GM19025 (cell line): Measurements from ENCODE around the gene LRRC8E.
A peak's percentile ranks its signal among the peaks of the same experiment; 100 is the strongest.
"Not testable (repeated sequence)": the region's sequence is repeated elsewhere in the genome, so short reads cannot be mapped to it uniquely, and the experiment has no call there.

Experiments used
- ATAC-seq: cut with Tn5 transposase; IDR thresholded peaks from one replicate; pipeline ENCODE4 v1.9.1; 2021; ENCODE audit warnings: mild to moderate bottlenecking, low read depth, moderate library complexity; ENCODE audit not compliant: unreplicated experiment

LRRC8E gene

GRCh38 chr19:7879836-7880235 is 8.5 kb upstream of the LRRC8E start:
- ATAC-seq = no peak

GRCh38 chr19:7881910-7882309 is 6.4 kb upstream of the LRRC8E start:
- no peak for ATAC-seq

GRCh38 chr19:7883105-7883504 is 5.2 kb upstream of the LRRC8E start:
- no peak for ATAC-seq

- ATAC-seq = no peak
Observed at GRCh38 chr19:7883796-7884570, 4.3 kb upstream of the LRRC8E start.

- no peak for ATAC-seq
Observed at GRCh38 chr19:7885818-7886217, 2.5 kb upstream of the LRRC8E start.

- ATAC-seq = no peak
Observed at GRCh38 chr19:7887408-7888144, 734 bp upstream of the LRRC8E start.

GRCh38 chr19:7888826-7889217 is 512 bp downstream of the LRRC8E start:
- no peak for ATAC-seq

GRCh38 chr19:7893362-7894101 is 5.2 kb downstream of the LRRC8E start:
- not testable (repeated sequence) for ATAC-seq

- ATAC-seq = no peak
Observed at GRCh38 chr19:7894612-7895309, 6.5 kb downstream of the LRRC8E start.

- no peak for ATAC-seq
Observed at GRCh38 chr19:7895565-7895964, 7.3 kb downstream of the LRRC8E start.

GRCh38 chr19:7897292-7897691 is 9.0 kb downstream of the LRRC8E start:
- no peak for ATAC-seq

GRCh38 chr19:7898967-7899366 is 10.7 kb downstream of the LRRC8E start:
- ATAC-seq = no peak

GRCh38 chr19:7899751-7900378 is 11.6 kb downstream of the LRRC8E start:
- no peak for ATAC-seq

- no peak for ATAC-seq
Observed at GRCh38 chr19:7900401-7900870, 12.1 kb downstream of the LRRC8E start.

- no peak for ATAC-seq
Observed at GRCh38 chr19:7900931-7901330, 12.6 kb downstream of the LRRC8E start.

- ATAC-seq = no peak
Observed at GRCh38 chr19:7901337-7901736, 13.0 kb downstream of the LRRC8E start.

GRCh38 chr19:7902796-7903243 is 14.5 kb downstream of the LRRC8E start:
- no peak for ATAC-seq

- ATAC-seq = peak; percentile 89
Observed at GRCh38 chr19:7903244-7904073, 15.1 kb downstream of the LRRC8E start, which contains the start of gene MAP2K7. Gene MAP2K7, plus strand, starts transcription at chr19:7903877. Its CDS starts 68 bp downstream, at chr19:7903945.
